HepG2 (cell line): ENCODE results near the gene ELOVL7. TPM values are rescaled to one million over a fixed set of nuclear protein-coding genes. Genes with fewer than 3 reads are reported as not detected.

Source experiments
- DR1 ChIP-seq: sonication (generic); formaldehyde crosslinking; IDR thresholded peaks from 2 replicates; pipeline ENCODE4 v1.8.0; 2021; ENCODE audit warnings: mild to moderate bottlenecking, missing genetic modification reagents, inconsistent platforms
- FOXP1 ChIP-seq, 2 experiments: fragments of 450-650 bp in 1 of 2; IDR thresholded peaks; 2 replicates each; pipeline ENCODE4 v1.6.1; 2017 to 2018; ENCODE audit warnings: antibody characterized with exemption in 1 of 2
- HMG20A ChIP-seq: IDR thresholded peaks from 2 replicates; pipeline ENCODE4 v1.6.1; 2016; ENCODE audit warnings: borderline replicate concordance
- JUN ChIP-seq: sonication (generic); formaldehyde crosslinking; IDR thresholded peaks from 2 replicates; pipeline ENCODE4 v1.4.0; 2020; ENCODE audit warnings: mild to moderate bottlenecking, missing genetic modification reagents
- MEIS2 ChIP-seq: sonication (generic); formaldehyde crosslinking; IDR thresholded peaks from 2 replicates; pipeline ENCODE4 v1.9.0; 2021; ENCODE audit warnings: mild to moderate bottlenecking, missing genetic modification reagents
- RELA ChIP-seq: sonication (generic); formaldehyde crosslinking; IDR thresholded peaks from 2 replicates; pipeline ENCODE4 v1.4.0; 2020; ENCODE audit warnings: missing genetic modification reagents
- SRF ChIP-seq: IDR thresholded peaks from 2 replicates; pipeline ENCODE4 v1.6.1; 2011; ENCODE audit warnings: mild to moderate bottlenecking, low read depth, low read length, moderate library complexity
- ZNF20 ChIP-seq: sonication (generic); formaldehyde crosslinking; IDR thresholded peaks from 2 replicates; pipeline ENCODE4 v1.4.0; 2020; ENCODE audit warnings: mild to moderate bottlenecking, moderate library complexity, missing genetic modification reagents
- ZNF30 ChIP-seq: sonication (generic); formaldehyde crosslinking; IDR thresholded peaks from 2 replicates; pipeline ENCODE4 v1.5.0; 2020; ENCODE audit warnings: mild to moderate bottlenecking, missing genetic modification reagents
- ZNF382 ChIP-seq: sonication (generic); formaldehyde crosslinking; IDR thresholded peaks from 2 replicates; pipeline ENCODE4 v1.5.0; 2020; ENCODE audit warnings: missing genetic modification reagents, mild to moderate bottlenecking, borderline replicate concordance
- ZNF644 ChIP-seq: IDR thresholded peaks from 2 replicates; pipeline ENCODE4 v1.6.1; 2016; ENCODE audit warnings: low read depth
- ZNF792 ChIP-seq: IDR thresholded peaks from 2 replicates; pipeline ENCODE4 v1.6.1; 2016
- ZNF879 ChIP-seq: sonication (generic); formaldehyde crosslinking; IDR thresholded peaks from 2 replicates; pipeline ENCODE4 v1.8.1; 2023; ENCODE audit warnings: missing genetic modification reagents
- ZSCAN30 ChIP-seq: sonication (generic); formaldehyde crosslinking; IDR thresholded peaks from 2 replicates; pipeline ENCODE4 v1.5.0; 2020; ENCODE audit warnings: mild to moderate bottlenecking, missing genetic modification reagents
- polyA plus RNA-seq, 8 experiments: library from polyadenylated mRNA; depleted of rRNA in 3 of 8; stranded (reverse) in 7 of 8; unstranded in 1 of 8; fragments of >200 nt; fragmentation: Illumina TruSeq in 4 of 8; extraction: Trizol in 4 of 8; gene quantifications; 2 replicates each; pipeline versions ENCODE4 v1.2.1 to v1.2.3, GENCODE V29; 2011 to 2016; ENCODE audit warnings: low read depth in 4 of 8, missing spikeins in 1 of 8, mixed read lengths in 1 of 8; ENCODE audit not compliant: insufficient read depth in 1 of 8
- total RNA-seq, 5 experiments: library from RNA; depleted of rRNA; stranded (reverse); fragments of >200 nt; fragmentation: Illumina TruSeq; extraction: Trizol; gene quantifications; 2 replicates each; pipeline ENCODE4 v1.2.3, GENCODE V29; 2016; ENCODE audit warnings: low read depth in 1 of 5
- TF ChIP-seq, protein P1 (sequence below): sonication (generic); formaldehyde crosslinking; IDR thresholded peaks from 2 replicates; pipeline ENCODE4 v1.4.0; 2020; ENCODE audit warnings: missing genetic modification reagents
- TF ChIP-seq, protein P2 (sequence below): sonication (generic); formaldehyde crosslinking; conservative IDR thresholded peaks from 2 replicates; pipeline ENCODE4 v1.4.0; 2020; ENCODE audit warnings: missing genetic modification reagents
- TF ChIP-seq, protein P3 (sequence below): sonication (generic); formaldehyde crosslinking; IDR thresholded peaks from 2 replicates; pipeline ENCODE4 v1.5.0; 2020; ENCODE audit warnings: mild to moderate bottlenecking, missing genetic modification reagents
- TF ChIP-seq, protein P4 (sequence below): sonication (generic); formaldehyde crosslinking; IDR thresholded peaks from 2 replicates; pipeline ENCODE4 v1.5.0; 2020; ENCODE audit warnings: missing genetic modification reagents, mild to moderate bottlenecking, borderline replicate concordance
- TF ChIP-seq, protein P5 (sequence below): sonication (generic); IDR thresholded peaks from 2 replicates; pipeline ENCODE4 v1.6.1; 2016; ENCODE audit warnings: low read depth, borderline replicate concordance

Gene ELOVL7
- total and polyA plus RNA-seq, 2 of the 13 experiments (the other 11 are each of a cell fraction or from before 2014, with no cell fraction given) = 4.5 to 7.3 TPM

DNA sequence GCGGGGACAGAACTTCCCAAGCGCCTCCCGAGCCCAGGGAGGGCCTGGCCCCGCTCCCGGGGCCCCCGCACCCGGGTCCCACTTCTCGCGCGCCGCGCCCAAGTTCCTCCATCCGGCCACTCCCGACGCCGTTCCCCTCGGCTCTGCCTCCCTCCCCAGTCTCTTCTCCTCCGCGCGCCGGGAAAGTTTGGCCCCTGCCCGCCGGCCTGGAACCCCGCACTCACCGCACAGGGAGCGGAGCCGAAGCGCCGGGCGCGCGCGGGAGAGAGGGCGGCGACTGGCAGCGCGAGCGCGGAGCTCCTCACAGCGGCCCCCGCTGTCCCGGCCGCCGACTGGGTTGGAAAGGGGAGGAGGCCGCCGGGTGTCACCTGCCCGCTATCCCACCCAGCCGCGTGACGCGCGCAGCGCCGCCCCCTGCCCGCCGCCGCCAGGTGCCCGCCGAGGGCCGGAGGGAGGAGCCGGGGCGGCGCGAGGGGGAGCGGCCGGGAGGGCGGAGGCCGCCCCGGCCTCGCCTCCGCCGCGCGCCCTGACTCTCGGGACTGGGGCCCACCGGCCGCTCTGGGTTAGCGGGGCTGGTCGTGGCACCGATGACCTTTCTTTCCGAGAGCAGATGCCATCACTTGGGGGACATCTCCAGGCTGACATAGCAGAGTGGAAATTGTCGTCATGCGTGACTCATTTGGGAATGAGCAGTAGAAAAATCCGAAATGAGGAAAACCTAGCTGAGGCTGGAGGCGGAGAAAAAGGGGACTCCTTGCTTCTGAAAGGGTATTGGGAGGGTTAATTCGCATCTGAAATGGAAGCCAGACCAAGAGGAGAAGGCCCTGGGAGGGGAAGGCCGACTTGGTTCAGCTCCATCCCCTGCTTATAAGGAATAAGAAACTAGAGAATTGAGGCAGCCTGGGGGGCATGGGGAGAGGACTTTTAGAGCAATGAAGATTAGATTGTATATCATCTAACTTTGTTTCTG is at the start of gene ELOVL7 (continued):
- TF ChIP-seq, protein P1, sequence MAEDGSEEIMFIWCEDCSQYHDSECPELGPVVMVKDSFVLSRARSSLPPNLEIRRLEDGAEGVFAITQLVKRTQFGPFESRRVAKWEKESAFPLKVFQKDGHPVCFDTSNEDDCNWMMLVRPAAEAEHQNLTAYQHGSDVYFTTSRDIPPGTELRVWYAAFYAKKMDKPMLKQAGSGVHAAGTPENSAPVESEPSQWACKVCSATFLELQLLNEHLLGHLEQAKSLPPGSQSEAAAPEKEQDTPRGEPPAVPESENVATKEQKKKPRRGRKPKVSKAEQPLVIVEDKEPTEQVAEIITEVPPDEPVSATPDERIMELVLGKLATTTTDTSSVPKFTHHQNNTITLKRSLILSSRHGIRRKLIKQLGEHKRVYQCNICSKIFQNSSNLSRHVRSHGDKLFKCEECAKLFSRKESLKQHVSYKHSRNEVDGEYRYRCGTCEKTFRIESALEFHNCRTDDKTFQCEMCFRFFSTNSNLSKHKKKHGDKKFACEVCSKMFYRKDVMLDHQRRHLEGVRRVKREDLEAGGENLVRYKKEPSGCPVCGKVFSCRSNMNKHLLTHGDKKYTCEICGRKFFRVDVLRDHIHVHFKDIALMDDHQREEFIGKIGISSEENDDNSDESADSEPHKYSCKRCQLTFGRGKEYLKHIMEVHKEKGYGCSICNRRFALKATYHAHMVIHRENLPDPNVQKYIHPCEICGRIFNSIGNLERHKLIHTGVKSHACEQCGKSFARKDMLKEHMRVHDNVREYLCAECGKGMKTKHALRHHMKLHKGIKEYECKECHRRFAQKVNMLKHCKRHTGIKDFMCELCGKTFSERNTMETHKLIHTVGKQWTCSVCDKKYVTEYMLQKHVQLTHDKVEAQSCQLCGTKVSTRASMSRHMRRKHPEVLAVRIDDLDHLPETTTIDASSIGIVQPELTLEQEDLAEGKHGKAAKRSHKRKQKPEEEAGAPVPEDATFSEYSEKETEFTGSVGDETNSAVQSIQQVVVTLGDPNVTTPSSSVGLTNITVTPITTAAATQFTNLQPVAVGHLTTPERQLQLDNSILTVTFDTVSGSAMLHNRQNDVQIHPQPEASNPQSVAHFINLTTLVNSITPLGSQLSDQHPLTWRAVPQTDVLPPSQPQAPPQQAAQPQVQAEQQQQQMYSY (CRISPR knock-in tag) = no peak
- TF ChIP-seq ZNF879 (CRISPR knock-in tag) = no peak
- TF ChIP-seq SRF = no peak
- TF ChIP-seq, protein P2, sequence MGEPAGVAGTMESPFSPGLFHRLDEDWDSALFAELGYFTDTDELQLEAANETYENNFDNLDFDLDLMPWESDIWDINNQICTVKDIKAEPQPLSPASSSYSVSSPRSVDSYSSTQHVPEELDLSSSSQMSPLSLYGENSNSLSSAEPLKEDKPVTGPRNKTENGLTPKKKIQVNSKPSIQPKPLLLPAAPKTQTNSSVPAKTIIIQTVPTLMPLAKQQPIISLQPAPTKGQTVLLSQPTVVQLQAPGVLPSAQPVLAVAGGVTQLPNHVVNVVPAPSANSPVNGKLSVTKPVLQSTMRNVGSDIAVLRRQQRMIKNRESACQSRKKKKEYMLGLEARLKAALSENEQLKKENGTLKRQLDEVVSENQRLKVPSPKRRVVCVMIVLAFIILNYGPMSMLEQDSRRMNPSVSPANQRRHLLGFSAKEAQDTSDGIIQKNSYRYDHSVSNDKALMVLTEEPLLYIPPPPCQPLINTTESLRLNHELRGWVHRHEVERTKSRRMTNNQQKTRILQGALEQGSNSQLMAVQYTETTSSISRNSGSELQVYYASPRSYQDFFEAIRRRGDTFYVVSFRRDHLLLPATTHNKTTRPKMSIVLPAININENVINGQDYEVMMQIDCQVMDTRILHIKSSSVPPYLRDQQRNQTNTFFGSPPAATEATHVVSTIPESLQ = no peak
- TF ChIP-seq, protein P3, sequence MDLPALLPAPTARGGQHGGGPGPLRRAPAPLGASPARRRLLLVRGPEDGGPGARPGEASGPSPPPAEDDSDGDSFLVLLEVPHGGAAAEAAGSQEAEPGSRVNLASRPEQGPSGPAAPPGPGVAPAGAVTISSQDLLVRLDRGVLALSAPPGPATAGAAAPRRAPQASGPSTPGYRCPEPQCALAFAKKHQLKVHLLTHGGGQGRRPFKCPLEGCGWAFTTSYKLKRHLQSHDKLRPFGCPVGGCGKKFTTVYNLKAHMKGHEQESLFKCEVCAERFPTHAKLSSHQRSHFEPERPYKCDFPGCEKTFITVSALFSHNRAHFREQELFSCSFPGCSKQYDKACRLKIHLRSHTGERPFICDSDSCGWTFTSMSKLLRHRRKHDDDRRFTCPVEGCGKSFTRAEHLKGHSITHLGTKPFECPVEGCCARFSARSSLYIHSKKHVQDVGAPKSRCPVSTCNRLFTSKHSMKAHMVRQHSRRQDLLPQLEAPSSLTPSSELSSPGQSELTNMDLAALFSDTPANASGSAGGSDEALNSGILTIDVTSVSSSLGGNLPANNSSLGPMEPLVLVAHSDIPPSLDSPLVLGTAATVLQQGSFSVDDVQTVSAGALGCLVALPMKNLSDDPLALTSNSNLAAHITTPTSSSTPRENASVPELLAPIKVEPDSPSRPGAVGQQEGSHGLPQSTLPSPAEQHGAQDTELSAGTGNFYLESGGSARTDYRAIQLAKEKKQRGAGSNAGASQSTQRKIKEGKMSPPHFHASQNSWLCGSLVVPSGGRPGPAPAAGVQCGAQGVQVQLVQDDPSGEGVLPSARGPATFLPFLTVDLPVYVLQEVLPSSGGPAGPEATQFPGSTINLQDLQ (CRISPR knock-in tag) = no peak
- TF ChIP-seq, protein P4, sequence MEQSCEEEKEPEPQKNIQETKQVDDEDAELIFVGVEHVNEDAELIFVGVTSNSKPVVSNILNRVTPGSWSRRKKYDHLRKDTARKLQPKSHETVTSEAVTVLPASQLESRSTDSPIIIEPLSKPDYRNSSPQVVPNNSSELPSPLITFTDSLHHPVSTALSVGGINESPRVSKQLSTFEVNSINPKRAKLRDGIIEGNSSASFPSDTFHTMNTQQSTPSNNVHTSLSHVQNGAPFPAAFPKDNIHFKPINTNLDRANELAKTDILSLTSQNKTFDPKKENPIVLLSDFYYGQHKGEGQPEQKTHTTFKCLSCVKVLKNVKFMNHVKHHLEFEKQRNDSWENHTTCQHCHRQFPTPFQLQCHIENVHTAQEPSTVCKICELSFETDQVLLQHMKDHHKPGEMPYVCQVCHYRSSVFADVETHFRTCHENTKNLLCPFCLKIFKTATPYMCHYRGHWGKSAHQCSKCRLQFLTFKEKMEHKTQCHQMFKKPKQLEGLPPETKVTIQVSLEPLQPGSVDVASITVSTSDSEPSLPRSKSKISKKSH = peak; percentile 48; the same call in 1 of the 2 replicates
- no peak for TF ChIP-seq JUN (CRISPR knock-in tag)
- no peak for TF ChIP-seq ZNF30 (CRISPR knock-in tag)
- TF ChIP-seq RELA (CRISPR knock-in tag) = no peak
- no peak for TF ChIP-seq ZNF644 (CRISPR knock-in tag)
- no peak for TF ChIP-seq ZSCAN30 (CRISPR knock-in tag)
- TF ChIP-seq, protein P5, sequence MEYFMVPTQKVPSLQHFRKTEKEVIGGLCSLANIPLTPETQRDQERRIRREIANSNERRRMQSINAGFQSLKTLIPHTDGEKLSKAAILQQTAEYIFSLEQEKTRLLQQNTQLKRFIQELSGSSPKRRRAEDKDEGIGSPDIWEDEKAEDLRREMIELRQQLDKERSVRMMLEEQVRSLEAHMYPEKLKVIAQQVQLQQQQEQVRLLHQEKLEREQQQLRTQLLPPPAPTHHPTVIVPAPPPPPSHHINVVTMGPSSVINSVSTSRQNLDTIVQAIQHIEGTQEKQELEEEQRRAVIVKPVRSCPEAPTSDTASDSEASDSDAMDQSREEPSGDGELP = no peak
- no peak for TF ChIP-seq ZNF382 (CRISPR knock-in tag)
- TF ChIP-seq DR1 (CRISPR knock-in tag) = no peak; the same call in 1 of the 2 replicates
- no peak for TF ChIP-seq MEIS2 (CRISPR knock-in tag)
- no peak for TF ChIP-seq HMG20A (CRISPR knock-in tag)
- TF ChIP-seq ZNF792 = no peak
- no peak for TF ChIP-seq ZNF20
- TF ChIP-seq FOXP1 (IDR thresholded peaks at IDR 0.05) = no peak
- TF ChIP-seq FOXP1 (CRISPR knock-in tag; IDR thresholded peaks at IDR 0.05) = no peak
